NCI-H446 (cell line): ENCODE measurements around the gene USP47.
A peak's percentile ranks its signal among the peaks of the same experiment; 100 is the strongest.

Source experiments
- DNase-seq, 2 experiments: peaks; one replicate each; lab custom pipeline; 2025; lab: John Stamatoyannopoulos, UW

Gene USP47

DNA sequence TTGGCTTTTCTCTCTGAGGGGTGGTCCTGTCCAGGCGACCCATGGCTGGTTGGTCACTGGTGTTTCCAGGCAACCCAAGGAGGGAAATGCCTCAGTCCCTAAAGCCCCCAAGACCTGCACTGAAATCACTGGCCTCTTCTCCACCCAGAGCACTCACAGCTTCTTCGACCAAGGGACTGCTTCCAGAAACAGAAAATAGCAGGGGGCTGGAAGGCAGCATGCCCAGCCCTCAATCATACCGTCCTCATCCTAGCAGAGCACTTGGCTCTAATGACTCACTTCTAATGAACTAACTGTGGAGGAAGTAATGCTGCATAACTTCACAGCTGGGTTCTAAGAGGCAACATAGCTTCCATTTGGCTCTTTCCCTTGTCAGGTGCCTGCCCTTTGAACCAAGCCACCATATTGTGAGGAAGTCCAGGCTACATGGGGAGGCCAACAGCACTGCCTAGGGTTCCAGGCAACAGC lies 139.1 kb downstream of the USP47 start:
- DNase-seq, result peak; percentile 26 to 67

DNA sequence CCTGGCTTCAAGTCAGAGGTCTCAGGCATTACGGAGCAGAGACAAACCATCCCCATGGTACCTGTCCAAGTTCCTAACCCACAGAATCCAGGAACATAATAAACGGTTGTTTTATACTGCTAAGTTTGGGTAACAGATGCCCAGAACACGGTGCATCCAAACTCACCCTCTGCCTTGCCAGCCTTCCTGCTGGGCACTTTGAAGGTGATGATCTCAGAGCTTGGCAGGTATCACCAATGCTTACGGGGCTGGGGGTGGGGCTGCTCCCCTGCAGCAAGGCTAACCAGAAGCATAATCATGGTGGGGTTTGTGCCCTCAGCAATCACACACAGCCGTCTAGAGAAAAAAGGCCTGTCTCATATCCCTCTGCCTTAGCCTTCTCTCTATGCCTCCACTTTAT lies 139.6 kb downstream of the USP47 start:
- DNase-seq, result peak; percentile 21 to 68

- DNase-seq, result no peak
These were observed 140.1 kb downstream of the USP47 start for GRCh38 chr11:11981840-11982239.

- DNase-seq, result no peak
These were observed 140.7 kb downstream of the USP47 start for GRCh38 chr11:11982461-11982860.

GRCh38 chr11:11982975-11983374 lies 141.2 kb downstream of the USP47 start:
- DNase-seq, result no peak

DNA sequence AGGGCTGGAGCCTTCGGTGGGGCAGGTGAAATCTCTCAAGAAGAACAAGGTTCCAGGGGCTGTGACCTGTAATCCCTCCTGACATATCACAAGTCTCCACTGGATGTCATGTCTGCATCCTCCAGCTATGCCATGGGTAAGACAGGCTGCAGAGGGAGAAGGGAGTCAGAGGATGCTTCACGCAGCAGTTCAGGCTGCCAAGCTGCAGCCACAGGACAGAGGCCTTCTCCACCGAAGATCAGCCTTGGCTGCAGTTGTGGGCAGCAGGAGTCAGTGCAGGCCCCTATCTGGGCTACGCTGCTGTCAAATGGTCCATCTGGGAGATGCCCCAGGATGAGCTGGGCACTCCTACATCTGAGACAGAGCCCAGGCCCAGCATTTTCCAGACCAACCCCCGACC lies 141.7 kb downstream of the USP47 start:
- no peak for DNase-seq

DNA sequence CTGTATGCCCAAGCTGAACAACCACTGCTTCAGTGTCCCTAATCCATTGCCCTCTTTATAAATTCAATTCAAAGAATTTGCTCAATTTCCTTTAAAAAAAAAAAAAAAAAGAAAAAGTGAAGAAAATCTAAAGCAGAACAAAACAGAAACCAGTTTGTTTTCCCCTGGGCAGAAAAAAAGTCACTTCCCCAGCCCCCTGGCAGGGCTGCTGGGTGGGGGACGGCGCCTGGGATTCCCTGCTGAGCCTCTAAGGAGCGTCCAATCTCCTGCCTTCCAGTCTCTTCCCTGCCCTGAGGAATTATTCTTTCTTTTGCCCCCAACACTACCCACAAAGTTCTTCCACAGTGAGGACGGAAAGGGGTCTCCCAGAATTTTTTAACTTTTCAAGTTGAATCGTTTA lies 142.8 kb downstream of the USP47 start:
- no peak for DNase-seq

DNA sequence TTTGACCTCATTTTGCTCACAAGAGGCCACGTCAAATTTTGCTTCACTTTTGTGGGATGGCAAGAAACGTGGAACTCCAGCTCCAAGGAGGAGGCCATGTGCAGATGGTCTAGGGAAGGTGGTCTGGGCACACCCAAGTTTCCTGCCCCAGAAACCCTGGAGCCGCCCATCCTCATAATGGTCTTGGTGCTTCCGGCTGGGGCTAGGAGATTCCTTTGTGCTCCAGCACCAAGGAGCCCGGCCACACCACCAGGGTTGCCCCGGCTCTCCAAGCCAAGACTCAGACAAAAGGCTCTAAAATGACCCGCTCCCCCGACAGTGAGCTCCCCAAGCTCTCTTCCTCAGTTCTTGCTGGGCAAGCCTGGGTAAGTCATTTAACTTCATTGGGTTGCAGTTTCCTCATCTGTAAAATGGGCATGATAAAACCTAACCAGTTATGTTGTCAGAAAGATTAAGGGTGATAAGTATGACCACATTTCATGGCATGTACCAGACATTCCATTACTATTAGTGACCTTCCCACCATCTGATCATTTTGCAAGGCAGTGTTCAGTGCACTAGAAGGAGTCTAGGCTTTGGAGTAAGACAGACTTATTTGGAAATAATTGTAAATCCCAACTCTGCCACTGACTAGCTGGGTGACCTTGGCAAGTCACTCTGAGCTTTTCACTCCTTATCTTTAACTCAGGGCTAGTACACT lies 143.4 kb downstream of the USP47 start:
- no peak for DNase-seq

- no peak for DNase-seq
These were observed 144.5 kb downstream of the USP47 start for GRCh38 chr11:11985954-11986949.

DNA sequence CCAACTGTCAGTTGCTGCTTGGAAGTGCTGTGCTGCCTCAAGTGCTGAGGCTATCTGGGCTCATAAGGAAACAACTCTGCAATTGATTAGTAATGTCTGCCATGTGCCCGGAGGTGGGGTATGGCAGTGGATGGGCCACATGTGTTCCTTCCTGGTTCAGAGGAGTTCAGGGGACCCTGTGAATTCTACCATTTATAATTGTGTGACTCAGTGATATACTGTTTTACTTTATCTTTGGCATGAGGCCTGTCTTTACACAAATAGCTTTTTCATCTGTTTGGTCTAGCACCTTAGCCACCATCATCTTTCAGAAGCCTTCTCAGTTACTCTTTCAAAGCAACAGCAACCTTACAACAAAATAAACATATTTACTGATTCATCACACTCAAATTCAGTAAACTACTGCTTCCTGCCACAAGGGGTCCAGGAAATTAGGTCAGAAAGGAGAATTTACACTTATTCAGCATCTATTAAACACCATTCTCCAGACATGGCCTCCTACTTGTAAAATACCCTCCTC lies 145.8 kb downstream of the USP47 start:
- DNase-seq, result no peak

DNA sequence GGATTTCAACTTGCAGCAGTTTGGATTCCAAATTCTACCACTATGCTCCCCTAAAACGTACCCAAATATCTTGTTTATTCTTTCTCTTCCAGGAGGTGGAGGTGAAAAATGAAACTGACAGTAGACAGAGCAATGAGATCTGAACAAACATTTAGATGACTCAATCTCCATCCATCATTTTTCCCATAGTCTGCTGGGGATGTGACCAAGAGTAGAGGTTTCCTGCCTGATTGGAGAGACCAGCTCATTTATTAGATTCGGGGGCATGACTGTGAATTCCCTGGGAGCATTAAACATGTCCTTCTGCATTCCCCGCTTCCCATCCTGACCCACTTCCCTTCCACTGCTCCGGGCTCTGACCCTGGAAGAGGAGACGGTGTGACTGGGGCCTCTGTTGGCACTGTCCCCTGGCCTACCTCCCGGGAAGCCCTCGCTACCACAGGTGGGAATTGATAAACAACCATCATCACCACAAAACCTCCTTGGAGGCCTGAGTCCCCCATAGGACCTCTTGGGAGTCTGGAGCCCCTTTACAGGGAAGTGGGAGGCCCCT lies 146.4 kb downstream of the USP47 start:
- DNase-seq, result no peak

DNA sequence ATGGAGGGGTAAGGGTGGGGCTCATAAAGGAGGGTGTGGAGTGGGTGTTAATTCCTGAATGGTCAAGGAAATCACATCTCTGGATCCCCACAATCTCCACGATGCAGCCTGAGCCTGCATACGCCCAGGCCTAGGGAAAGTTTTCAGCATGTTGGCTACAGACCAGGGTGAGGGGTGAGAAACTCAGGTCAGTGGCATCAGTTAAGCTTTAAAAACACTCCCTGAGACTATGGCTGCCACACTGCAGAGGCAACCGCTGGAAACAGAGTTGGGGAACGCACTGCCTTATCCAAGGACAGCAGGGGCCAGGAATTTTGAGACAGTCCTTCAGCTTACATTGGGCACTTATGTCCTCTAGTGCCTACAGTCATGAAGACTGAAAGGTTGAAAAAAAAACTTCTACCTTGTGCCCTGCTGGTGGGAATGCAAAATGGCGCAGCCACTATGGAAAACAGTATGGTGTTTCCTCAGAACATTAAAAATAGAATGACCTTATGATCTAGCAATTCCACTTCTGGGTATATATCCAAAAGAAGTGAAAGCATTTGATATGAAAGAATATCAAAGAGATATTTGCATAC lies 147.0 kb downstream of the USP47 start:
- DNase-seq, result no peak

DNA sequence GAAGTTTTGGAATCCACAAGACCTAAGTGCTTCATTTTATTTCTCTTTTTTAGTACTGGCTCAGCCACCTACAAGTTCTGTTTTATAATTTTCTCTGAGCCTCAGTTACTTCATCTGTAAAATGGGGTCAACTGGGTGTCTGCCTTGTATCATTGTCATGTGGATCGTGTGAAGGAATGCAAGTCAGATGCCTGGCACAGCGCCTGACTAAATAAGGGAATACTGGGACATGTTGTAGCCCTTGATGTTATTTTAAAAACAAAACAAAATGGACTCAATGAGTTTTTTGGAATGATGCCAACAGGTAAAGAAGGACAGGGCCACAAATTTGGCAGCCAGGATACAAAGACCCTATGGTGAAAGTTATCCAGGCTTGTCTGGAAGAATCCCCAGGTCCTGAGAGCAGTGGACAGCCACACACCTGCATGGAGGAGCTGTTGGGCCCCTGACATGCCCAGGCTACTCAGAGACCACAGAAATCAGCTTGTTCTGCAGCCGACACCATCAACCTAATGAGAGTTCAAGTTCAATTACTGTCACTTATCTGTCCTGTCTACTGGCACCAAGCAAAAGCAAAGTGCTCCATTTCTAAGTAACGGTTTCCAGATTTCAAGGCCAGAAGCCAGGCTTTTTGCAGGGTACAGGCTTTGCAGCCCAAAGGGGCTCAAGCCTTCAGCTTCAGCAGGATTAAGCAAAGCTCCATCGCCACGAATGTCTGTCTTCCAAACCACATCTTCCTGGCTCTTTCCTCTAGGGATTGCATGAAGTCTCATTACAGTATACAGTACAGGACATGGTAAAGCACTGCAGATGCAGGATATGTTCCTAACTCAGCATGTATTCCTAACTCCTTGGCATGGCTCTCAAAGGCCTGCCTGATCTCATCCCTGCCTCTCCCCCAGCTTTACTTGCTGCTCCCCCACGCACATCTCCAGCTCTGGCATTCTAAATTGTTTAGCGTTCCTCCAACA lies 148.3 kb downstream of the USP47 start:
- no peak for DNase-seq

DNA sequence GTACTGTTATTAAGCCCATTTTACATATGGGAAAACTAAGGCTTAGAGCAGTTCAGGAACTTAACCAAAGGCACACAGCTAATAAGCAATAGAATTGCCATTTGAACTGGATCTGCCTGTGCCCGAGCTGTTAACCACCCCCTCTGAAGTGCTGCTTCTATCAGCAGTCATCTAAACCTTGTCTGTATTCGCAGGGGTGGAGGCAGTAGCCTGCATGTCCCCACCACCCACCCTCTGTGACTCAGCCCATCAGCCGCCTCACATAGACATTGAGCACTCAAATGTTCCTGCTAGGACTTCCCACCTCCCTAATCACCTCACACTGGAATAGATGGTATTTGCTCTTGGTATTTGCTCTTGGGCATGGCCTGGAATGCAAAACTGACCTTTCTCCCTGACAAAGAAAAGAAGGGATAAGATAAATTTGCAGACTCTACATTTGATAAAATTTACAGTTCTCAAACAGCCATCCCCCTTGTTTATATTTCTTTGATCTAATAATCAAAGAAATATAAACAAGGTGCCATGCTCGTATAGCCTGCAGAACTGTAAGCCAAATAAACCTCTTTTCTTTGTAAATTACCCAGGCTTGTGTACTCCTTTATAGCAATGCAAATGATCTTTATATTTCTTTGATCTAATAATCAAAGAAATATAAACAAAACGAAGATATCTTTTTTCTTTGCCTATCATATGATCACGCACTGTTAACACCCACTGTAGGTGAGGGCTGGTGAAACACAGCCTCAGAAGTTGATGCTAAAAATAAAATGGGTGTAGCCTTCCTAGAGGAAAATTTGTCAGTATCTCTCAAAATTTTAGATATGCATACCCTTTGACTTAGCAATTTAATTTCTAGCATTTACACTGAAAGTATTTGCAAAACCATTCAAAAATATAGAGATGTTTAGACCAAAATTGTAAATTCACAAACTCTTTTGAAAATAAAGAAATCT lies 150.8 kb downstream of the USP47 start:
- DNase-seq, result no peak

GRCh38 chr11:11993839-11994238 lies 152.1 kb downstream of the USP47 start:
- peak in 1 of 2 experiments; percentile 58 for DNase-seq

- DNase-seq, result no peak
These were observed 153.8 kb downstream of the USP47 start for GRCh38 chr11:11995601-11996000.

GRCh38 chr11:11996321-11997048 lies 154.7 kb downstream of the USP47 start:
- no peak for DNase-seq

DNA sequence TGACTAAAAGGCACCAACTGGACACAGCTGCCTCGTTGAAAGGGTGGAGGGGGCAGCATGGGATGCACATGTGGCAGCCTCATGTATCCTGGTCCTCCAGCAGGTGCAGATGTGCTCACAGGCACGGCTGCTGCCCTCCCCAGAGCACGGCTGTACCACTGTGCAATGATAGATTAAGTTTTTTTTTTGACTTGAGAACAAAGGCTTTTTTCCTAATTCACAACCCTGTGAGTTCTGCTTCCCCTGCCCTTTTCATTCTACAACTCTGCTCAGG lies 155.2 kb downstream of the USP47 start:
- DNase-seq, result no peak

DNA sequence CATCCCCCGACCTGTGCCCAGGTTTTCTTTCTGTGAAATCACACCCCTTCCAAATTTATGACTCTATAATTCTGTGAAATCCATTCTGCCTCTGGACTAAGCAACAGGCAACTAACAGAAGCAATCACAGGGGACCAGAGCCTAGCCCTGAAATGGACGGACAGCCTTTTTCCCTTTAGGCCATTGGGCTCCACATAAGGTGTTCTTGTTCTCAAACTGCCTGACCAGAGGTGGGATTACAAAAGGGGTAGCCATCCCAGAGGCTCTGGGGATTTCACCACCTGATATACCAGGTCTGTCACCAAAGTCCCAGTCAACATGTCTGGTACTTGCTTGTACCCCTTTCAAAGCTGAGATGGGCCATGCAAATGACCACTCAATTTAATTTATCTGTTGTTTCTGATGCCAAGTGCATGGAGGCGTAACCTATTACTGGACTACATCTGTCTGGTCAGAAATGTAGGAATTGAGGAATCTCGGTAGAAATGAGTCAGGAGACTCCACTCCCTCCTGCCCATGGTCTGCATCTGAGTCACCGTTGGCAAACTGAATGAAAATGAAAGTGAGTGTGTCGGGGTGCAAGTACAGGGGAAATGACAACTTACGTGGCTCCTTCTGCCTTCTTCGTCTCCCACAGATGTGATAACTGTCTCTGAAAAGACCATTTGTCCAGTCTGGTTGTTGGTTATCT lies 156.5 kb downstream of the USP47 start:
- no peak for DNase-seq
